PC-3 (cell line): ENCODE results near the gene ADAMTSL1. TPM values are rescaled to one million over a fixed set of nuclear protein-coding genes. Genes with fewer than 3 reads are reported as not detected.

ENCODE experiments used
- ATAC-seq: fragments of 200-7000 bp; cut with Tn5 transposase; 2 replicates; pipeline ENCODE4 v1.9.1; 2020; ENCODE audit warnings: mild to moderate bottlenecking, moderate library complexity
- BruUV-seq: library from RNA; stranded (reverse); fragments of 400-500 nt; replicated peaks from 2 replicates; lab custom pipeline; 2021; lab: Mats Ljungman, UMichigan
- CTCF ChIA-PET: fragments of 300-600 bp; sonication (Branson Sonifier 250); formaldehyde crosslinking; loops from one replicate; lab custom pipeline; 2022; ENCODE audit warnings: antibody characterized with exemption; lab: Charles Lee
- POLR2A ChIA-PET: fragments of 300-600 bp; sonication (Branson Sonifier 250); formaldehyde crosslinking; loops from one replicate; lab custom pipeline; 2022; ENCODE audit warnings: antibody characterized with exemption; ENCODE audit not compliant: unreplicated experiment; lab: Charles Lee
- DNase-seq: peaks from one replicate; pipeline ENCODE4 v3.0.0-alpha.2; 2015
- H2AFZ ChIP-seq: fragments of 300-600 bp; sonication (generic); 2 replicates; pipeline ENCODE4 v1.6.0; 2016; ENCODE audit warnings: antibody characterized with exemption, low read length
- H3F3A ChIP-seq: fragments of 300-600 bp; sonication (generic); one replicate; pipeline ENCODE4 v1.6.0; 2017; ENCODE audit warnings: antibody characterized with exemption, low read length, control low read depth, mild to moderate bottlenecking; ENCODE audit not compliant: unreplicated experiment
- H3K27ac ChIP-seq: fragments of 300-600 bp; sonication (generic); 2 replicates; pipeline ENCODE4 v1.5.1; 2016; ENCODE audit warnings: mild to moderate bottlenecking, low read length
- H3K27me3 ChIP-seq: fragments of 300-600 bp; sonication (generic); 2 replicates; pipeline ENCODE4 v1.6.1; 2016; ENCODE audit warnings: low read length, mixed read lengths
- H3K36me3 ChIP-seq: fragments of 300-600 bp; sonication (generic); 2 replicates; pipeline ENCODE4 v1.6.1; 2016; ENCODE audit warnings: low read depth, mixed run types, low read length, mixed read lengths
- H3K4me1 ChIP-seq: fragments of 300-600 bp; sonication (generic); 2 replicates; pipeline ENCODE4 v1.5.1; 2016; ENCODE audit warnings: low read length; ENCODE audit not compliant: insufficient read depth
- H3K4me2 ChIP-seq: fragments of 300-600 bp; sonication (generic); 2 replicates; pipeline ENCODE4 v1.6.0; 2016; ENCODE audit warnings: low read length
- H3K4me3 ChIP-seq: fragments of 300-600 bp; sonication (generic); 2 replicates; pipeline ENCODE4 v1.5.1; 2016; ENCODE audit warnings: mild to moderate bottlenecking, low read length, mixed read lengths
- H3K79me2 ChIP-seq: fragments of 300-600 bp; sonication (generic); 2 replicates; pipeline ENCODE4 v1.6.1; 2017; ENCODE audit warnings: low read length, mixed read lengths
- H3K9ac ChIP-seq: fragments of 300-600 bp; sonication (generic); 2 replicates; pipeline ENCODE4 v1.6.0; 2016; ENCODE audit warnings: mild to moderate bottlenecking, low read length
- H3K9me2 ChIP-seq: fragments of 300-600 bp; sonication (generic); replicated peaks from 2 replicates; pipeline ENCODE4 v1.6.1; 2016; ENCODE audit warnings: mixed run types, low read length, mixed read lengths
- H3K9me3 ChIP-seq: fragments of 300-600 bp; sonication (generic); 2 replicates; pipeline ENCODE4 v1.6.1; 2016; ENCODE audit warnings: low read length, mixed read lengths
- H4K20me1 ChIP-seq: fragments of 300-600 bp; sonication (generic); 2 replicates; pipeline ENCODE4 v1.6.1; 2016; ENCODE audit warnings: low read length, mixed read lengths
- CTCF ChIP-seq: fragments of 300-600 bp; sonication (generic); conservative IDR thresholded peaks from 2 replicates; pipeline ENCODE4 v1.5.1; 2017; ENCODE audit warnings: antibody characterized with exemption, low read depth, mild to moderate bottlenecking, low read length
- EZH2 ChIP-seq: fragments of 300-600 bp; sonication (generic); IDR thresholded peaks from one replicate; pipeline ENCODE4 v1.6.1; 2017; ENCODE audit warnings: antibody characterized with exemption, mild to moderate bottlenecking, low read length; ENCODE audit not compliant: unreplicated experiment
- EZH2phosphoT487 ChIP-seq: fragments of 300-600 bp; sonication (generic); IDR thresholded peaks from 2 replicates; pipeline ENCODE4 v1.6.1; 2018; ENCODE audit warnings: mild to moderate bottlenecking, antibody characterized with exemption, low read length, borderline replicate concordance
- intact Hi-C: fragments of 100-400 bp; cut with micrococcal nuclease; formaldehyde crosslinking; loops from 2 replicates; pipeline ENCODE4 v1.9.0; 2023
- total RNA-seq: library from RNA; depleted of rRNA; stranded (reverse); fragments of >200 nt; gene quantifications from 2 replicates; pipeline ENCODE4 v1.2.3, GENCODE V29; 2014

Gene ADAMTSL1
- total RNA-seq, 1 experiment from 2014 or later, result 0.26 TPM

GRCh38 chr9:18543406-18544192, 69.6 kb downstream of the ADAMTSL1 start:
- H3K36me3 ChIP-seq, result no peaks in the 10 kb centered on the region
- peak overlapping the region; percentile 95 for H3K27ac ChIP-seq
- no peaks in the 10 kb centered on the region for H4K20me1 ChIP-seq
- peaks cover 34% of the 10 kb centered on the region for H3K4me1 ChIP-seq
- CTCF ChIA-PET, result interaction anchor here (0.6 kb wide), 1 partner anchor 427 kb away, joined by 3 read pairs; no protein-coding TSS in a partner anchor
- H3K27me3 ChIP-seq, result no peaks in the 10 kb centered on the region
- peak overlapping the region; percentile 70 for H3K9ac ChIP-seq
- intact Hi-C loops, result loop anchor here (5.0 to 10.0 kb wide), 4 partner anchors 51 to 289 kb away; no protein-coding TSS in a partner anchor
- H3K9me3 ChIP-seq, result no peaks in the 10 kb centered on the region
- no peak overlapping the region for H3K4me3 ChIP-seq
- no peak overlapping the region for H2AFZ ChIP-seq
- no peaks in the 10 kb centered on the region for H3K79me2 ChIP-seq
- no peaks in the 10 kb centered on the region for H3F3A ChIP-seq
- ATAC-seq, result peak; percentile 73
- peak; percentile 81 for DNase-seq
- no peaks in the 10 kb centered on the region for H3K9me2 ChIP-seq
- POLR2A ChIA-PET, result no interaction called here
- no TSS peak for BruUV-seq
- peak overlapping the region; percentile 43 for H3K4me2 ChIP-seq
- TF ChIP-seq CTCF, result no peak
- TF ChIP-seq EZH2, result no peak
- no peak for TF ChIP-seq EZH2phosphoT487

GRCh38 chr9:18544456-18544855, 70.5 kb downstream of the ADAMTSL1 start:
- Histone ChIP-seq H3K4me1 (peaks cover 36% of the 10 kb centered on the region), H3K4me2 (peak overlapping the region; percentile 43; the same call in 1 of the 2 replicates), H3K79me2 (no peaks in the 10 kb centered on the region), H3K4me3 (no peak overlapping the region), H3K36me3 (no peaks in the 10 kb centered on the region), H3K9ac (peak overlapping the region; percentile 70; the same call in 1 of the 2 replicates), H4K20me1 (no peaks in the 10 kb centered on the region), H3K27ac (peak overlapping the region; percentile 95), H3K9me2 (no peaks in the 10 kb centered on the region), H3K9me3 (no peaks in the 10 kb centered on the region), H2AFZ (no peak overlapping the region), H3F3A (no peaks in the 10 kb centered on the region), H3K27me3 (no peaks in the 10 kb centered on the region)
- TF ChIP-seq CTCF (no peak), EZH2phosphoT487 (no peak), EZH2 (no peak)
- POLR2A ChIA-PET, result no interaction called here
- CTCF ChIA-PET, result interaction anchor here (0.6 kb wide), 2 partner anchors 316 to 427 kb away, joined by 3 read pairs; no protein-coding TSS in a partner anchor
- ATAC-seq (0 out of 2 replicates have a peak, but pooled peaks have one; percentile 12), DNase-seq (peak; percentile 66)
- intact Hi-C loops, result loop anchor here (5.0 to 10.0 kb wide), 4 partner anchors 52 to 290 kb away; no protein-coding TSS in a partner anchor
- no TSS peak for BruUV-seq
